Muscle of leg (tissue), 11 donors: ENCODE results near the gene CARD11. TPM values are rescaled to one million over a fixed set of nuclear protein-coding genes. Genes with fewer than 3 reads are reported as not detected.

Experiments used
- DNase-seq: peaks from one replicate; pipeline ENCODE4 v3.0.0; 2013
- H3K27ac ChIP-seq: one replicate; pipeline ENCODE4 v1.5.1; 2013; ENCODE audit warnings: mild to moderate bottlenecking, low read length, control low read depth
- H3K27me3 ChIP-seq: one replicate; pipeline ENCODE4 v1.6.1; 2013; ENCODE audit warnings: low read length; ENCODE audit not compliant: control insufficient read depth, insufficient read depth
- H3K36me3 ChIP-seq: one replicate; pipeline ENCODE4 v1.6.1; 2013; ENCODE audit warnings: low read length; ENCODE audit not compliant: control insufficient read depth, insufficient read depth
- H3K4me1 ChIP-seq: one replicate; pipeline ENCODE4 v1.6.1; 2013; ENCODE audit warnings: low read length; ENCODE audit not compliant: control insufficient read depth, insufficient read depth
- H3K4me3 ChIP-seq: one replicate; pipeline ENCODE4 v1.5.1; 2013; ENCODE audit warnings: low read length, control low read depth
- H3K9me3 ChIP-seq: replicated peaks from 2 replicates; pipeline ENCODE4 v1.6.1; 2013; ENCODE audit warnings: low read depth, low read length; ENCODE audit not compliant: control insufficient read depth
- WGBS: methylation state at CpG from one replicate; pipeline ENCODE4 v1.1.5; 2013; ENCODE audit warnings: missing lambda C conversion rate; ENCODE audit not compliant: insufficient coverage; 5-methylcytosine and 5-hydroxymethylcytosine counted together
- polyA plus RNA-seq, 8 donors: library from polyadenylated mRNA; unstranded; fragments of 120-200 nt; gene quantifications; one replicate each; pipeline versions ENCODE4 v1.2.1 to v1.2.3, GENCODE V29; 2013; ENCODE audit warnings: inconsistent platforms in 1 of 8, low replicate concordance in 1 of 8; ENCODE audit not compliant: insufficient read length in 8 of 8, insufficient read depth in 1 of 8
- total RNA-seq: library from RNA; stranded (reverse); fragments of 120-200 nt; gene quantifications from one replicate; pipeline ENCODE4 v1.2.4, GENCODE V29; 2013

The CARD11 gene
- total and polyA plus RNA-seq, 9 donors, result 0.09 to 0.55 (median 0.33) TPM

- Histone ChIP-seq H3K27ac (no peak overlapping the region), H3K36me3 (no peaks in the 10 kb centered on the region), H3K4me1 (peaks cover 4% of the 10 kb centered on the region), H3K27me3 (no peaks in the 10 kb centered on the region), H3K4me3 (no peak overlapping the region), H3K9me3 (no peaks in the 10 kb centered on the region)
- DNase-seq, result no peak
- WGBS, result 87% methylated on average over 6 of the region's 12 CpGs
Observed at GRCh38 chr7:2947058-2947780, 96.4 kb downstream of the CARD11 start.

GRCh38 chr7:2945171-2945570 lies 98.5 kb downstream of the CARD11 start:
- no peaks in the 10 kb centered on the region for H3K9me3 ChIP-seq
- H3K27me3 ChIP-seq, result peaks cover 1% of the 10 kb centered on the region
- DNase-seq, result no peak
- H3K4me3 ChIP-seq, result no peak overlapping the region
- 83% methylated on average over 3 of the region's 4 CpGs for WGBS
- H3K36me3 ChIP-seq, result no peaks in the 10 kb centered on the region
- H3K27ac ChIP-seq, result no peak overlapping the region
- peaks cover 4% of the 10 kb centered on the region for H3K4me1 ChIP-seq

GRCh38 chr7:2944739-2945138 lies 98.9 kb downstream of the CARD11 start:
- WGBS, result 63% methylated on average over 5 of the region's 5 CpGs
- H3K9me3 ChIP-seq, result no peaks in the 10 kb centered on the region
- H3K27me3 ChIP-seq, result peaks cover 6% of the 10 kb centered on the region
- no peak overlapping the region for H3K4me3 ChIP-seq
- no peak overlapping the region for H3K27ac ChIP-seq
- peaks cover 4% of the 10 kb centered on the region for H3K4me1 ChIP-seq
- peak; percentile 18 for DNase-seq
- no peaks in the 10 kb centered on the region for H3K36me3 ChIP-seq

GRCh38 chr7:2943851-2944601 lies 99.6 kb downstream of the CARD11 start:
- DNase-seq, result no peak
- WGBS, result 91% methylated on average over 25 of the region's 35 CpGs
- Histone ChIP-seq H3K9me3 (no peaks in the 10 kb centered on the region), H3K27me3 (peaks cover 13% of the 10 kb centered on the region), H3K4me3 (no peak overlapping the region), H3K36me3 (no peaks in the 10 kb centered on the region), H3K27ac (no peak overlapping the region), H3K4me1 (peaks cover 4% of the 10 kb centered on the region)

GRCh38 chr7:2941216-2941859 lies 102.3 kb downstream of the CARD11 start:
- WGBS, result 61% methylated on average over 9 of the region's 12 CpGs
- H3K4me3 ChIP-seq, result no peak overlapping the region
- H3K27ac ChIP-seq, result no peak overlapping the region
- peaks cover 4% of the 10 kb centered on the region for H3K4me1 ChIP-seq
- H3K36me3 ChIP-seq, result no peaks in the 10 kb centered on the region
- peak; percentile 74 for DNase-seq
- no peaks in the 10 kb centered on the region for H3K9me3 ChIP-seq
- peaks cover 32% of the 10 kb centered on the region for H3K27me3 ChIP-seq

- Histone ChIP-seq H3K27me3 (peaks cover 36% of the 10 kb centered on the region), H3K36me3 (no peaks in the 10 kb centered on the region), H3K27ac (no peak overlapping the region), H3K4me3 (no peak overlapping the region), H3K4me1 (peaks cover 4% of the 10 kb centered on the region), H3K9me3 (no peaks in the 10 kb centered on the region)
- no peak for DNase-seq
Observed at GRCh38 chr7:2940466-2940865, 103.2 kb downstream of the CARD11 start.

- Histone ChIP-seq H3K4me1 (no peaks in the 10 kb centered on the region), H3K4me3 (no peak overlapping the region), H3K27ac (no peak overlapping the region), H3K27me3 (peaks cover 41% of the 10 kb centered on the region), H3K36me3 (no peaks in the 10 kb centered on the region), H3K9me3 (no peaks in the 10 kb centered on the region)
- WGBS, result 90% methylated on average over 10 of the region's 13 CpGs
- DNase-seq, result no peak
Observed at GRCh38 chr7:2939193-2939885, 104.3 kb downstream of the CARD11 start.

- WGBS, result 69% methylated on average over 18 of the region's 19 CpGs
- Histone ChIP-seq H3K36me3 (no peaks in the 10 kb centered on the region), H3K27me3 (peaks cover 45% of the 10 kb centered on the region), H3K4me3 (no peak overlapping the region), H3K27ac (no peak overlapping the region), H3K9me3 (no peaks in the 10 kb centered on the region), H3K4me1 (no peaks in the 10 kb centered on the region)
- DNase-seq, result no peak
Observed at GRCh38 chr7:2938514-2939192, 105.0 kb downstream of the CARD11 start.

GRCh38 chr7:2937701-2938513 lies 105.8 kb downstream of the CARD11 start:
- no peaks in the 10 kb centered on the region for H3K4me1 ChIP-seq
- no peaks in the 10 kb centered on the region for H3K9me3 ChIP-seq
- H3K36me3 ChIP-seq, result no peaks in the 10 kb centered on the region
- H3K4me3 ChIP-seq, result no peak overlapping the region
- no peak overlapping the region for H3K27ac ChIP-seq
- WGBS, result 86% methylated on average over 17 of the region's 19 CpGs
- H3K27me3 ChIP-seq, result peaks cover 47% of the 10 kb centered on the region
- DNase-seq, result no peak
